ENCODE measurements around the gene AXIN1.

AXIN1 gene, protein sequence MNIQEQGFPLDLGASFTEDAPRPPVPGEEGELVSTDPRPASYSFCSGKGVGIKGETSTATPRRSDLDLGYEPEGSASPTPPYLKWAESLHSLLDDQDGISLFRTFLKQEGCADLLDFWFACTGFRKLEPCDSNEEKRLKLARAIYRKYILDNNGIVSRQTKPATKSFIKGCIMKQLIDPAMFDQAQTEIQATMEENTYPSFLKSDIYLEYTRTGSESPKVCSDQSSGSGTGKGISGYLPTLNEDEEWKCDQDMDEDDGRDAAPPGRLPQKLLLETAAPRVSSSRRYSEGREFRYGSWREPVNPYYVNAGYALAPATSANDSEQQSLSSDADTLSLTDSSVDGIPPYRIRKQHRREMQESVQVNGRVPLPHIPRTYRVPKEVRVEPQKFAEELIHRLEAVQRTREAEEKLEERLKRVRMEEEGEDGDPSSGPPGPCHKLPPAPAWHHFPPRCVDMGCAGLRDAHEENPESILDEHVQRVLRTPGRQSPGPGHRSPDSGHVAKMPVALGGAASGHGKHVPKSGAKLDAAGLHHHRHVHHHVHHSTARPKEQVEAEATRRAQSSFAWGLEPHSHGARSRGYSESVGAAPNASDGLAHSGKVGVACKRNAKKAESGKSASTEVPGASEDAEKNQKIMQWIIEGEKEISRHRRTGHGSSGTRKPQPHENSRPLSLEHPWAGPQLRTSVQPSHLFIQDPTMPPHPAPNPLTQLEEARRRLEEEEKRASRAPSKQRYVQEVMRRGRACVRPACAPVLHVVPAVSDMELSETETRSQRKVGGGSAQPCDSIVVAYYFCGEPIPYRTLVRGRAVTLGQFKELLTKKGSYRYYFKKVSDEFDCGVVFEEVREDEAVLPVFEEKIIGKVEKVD

DNA sequence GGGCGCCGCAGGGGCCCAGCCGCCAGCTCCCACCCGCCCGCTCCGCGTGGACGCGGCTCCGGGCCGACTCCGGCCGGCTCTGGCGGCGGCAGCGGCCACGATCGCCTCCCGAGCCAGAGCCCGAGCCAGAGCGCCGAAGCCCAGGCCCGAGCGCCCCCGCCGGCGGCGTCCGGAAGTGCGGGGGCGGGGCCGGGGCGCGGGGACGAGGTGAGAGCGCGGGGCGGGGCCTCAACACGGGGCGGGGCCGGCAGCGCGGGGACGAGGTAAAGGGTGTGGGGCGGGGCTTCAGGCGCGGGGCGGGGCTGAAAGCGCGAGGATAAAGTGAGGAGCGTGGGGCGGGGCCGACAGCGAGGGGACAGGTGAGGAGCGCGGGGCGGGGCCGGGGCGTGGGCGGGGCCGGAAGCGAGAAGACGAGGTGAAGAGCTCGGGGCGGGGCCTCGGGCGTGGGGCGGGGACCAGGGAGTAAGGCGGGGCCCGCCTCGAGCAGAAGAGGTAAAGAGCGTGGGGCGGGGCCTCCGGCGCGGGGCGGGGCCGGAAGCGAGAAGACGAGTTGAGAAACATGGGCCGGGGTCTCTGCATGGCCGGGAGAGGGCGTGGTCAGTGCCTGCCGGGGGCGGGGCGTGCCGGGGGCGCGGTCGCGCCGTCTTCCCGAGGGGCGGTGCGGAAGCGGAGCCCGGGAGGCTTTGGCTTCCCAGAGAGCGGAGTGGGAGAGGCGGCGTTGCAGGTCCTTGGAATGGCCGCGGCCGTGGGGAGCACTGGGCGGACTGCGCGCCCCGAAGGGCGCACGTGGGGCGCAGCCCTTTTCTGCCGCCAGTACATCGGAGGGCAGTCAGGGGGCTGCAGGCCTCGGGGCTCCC, at the start of gene AXIN1:
TSS of gene AXIN1 (minus strand) at position 177 of the 857 bp plus-strand sequence. CDS start 5,698 bp downstream, outside the sequence.
- peak; percentile 98 for DNase-seq (ENCODE audit: low spot score)

GRCh38 chr16:401468-402348, 49.2 kb upstream of the AXIN1 start, which contains the start of gene DECR2:
Gene DECR2, plus strand, starts transcription at chr16:401885. Its CDS starts 79 bp downstream, at chr16:401964.
- DNase-seq (ENCODE audit: low spot score), result peak; percentile 91

DNA sequence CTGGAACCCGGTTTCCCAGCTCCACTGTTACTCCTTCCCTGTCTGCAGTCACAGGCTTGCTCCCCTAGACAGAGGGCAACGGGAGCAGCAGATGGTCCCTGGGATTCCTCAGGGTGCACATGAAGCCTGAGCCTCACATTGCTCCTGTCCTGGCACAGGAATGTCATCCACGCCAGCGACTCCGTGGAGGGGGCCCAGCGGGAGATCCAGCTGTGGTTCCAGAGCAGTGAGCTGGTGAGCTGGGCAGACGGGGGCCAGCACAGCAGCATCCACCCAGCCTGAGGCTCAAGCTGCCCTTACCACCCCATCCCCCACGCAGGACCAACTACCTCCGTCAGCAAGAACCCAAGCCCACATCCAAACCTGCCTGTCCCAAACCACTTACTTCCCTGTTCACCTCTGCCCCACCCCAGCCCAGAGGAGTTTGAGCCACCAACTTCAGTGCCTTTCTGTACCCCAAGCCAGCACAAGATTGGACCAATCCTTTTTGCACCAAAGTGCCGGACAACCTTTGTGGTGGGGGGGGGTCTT, 47.6 kb upstream of the AXIN1 start:
- DNase-seq (ENCODE audit: low spot score), result peak; percentile 38

GRCh38 chr16:399340-400019, 47.0 kb upstream of the AXIN1 start:
- peak; percentile 72 for DNase-seq (ENCODE audit: low spot score)

GRCh38 chr16:398561-399339, 46.2 kb upstream of the AXIN1 start:
- DNase-seq (ENCODE audit: low spot score), result no peak

DNA sequence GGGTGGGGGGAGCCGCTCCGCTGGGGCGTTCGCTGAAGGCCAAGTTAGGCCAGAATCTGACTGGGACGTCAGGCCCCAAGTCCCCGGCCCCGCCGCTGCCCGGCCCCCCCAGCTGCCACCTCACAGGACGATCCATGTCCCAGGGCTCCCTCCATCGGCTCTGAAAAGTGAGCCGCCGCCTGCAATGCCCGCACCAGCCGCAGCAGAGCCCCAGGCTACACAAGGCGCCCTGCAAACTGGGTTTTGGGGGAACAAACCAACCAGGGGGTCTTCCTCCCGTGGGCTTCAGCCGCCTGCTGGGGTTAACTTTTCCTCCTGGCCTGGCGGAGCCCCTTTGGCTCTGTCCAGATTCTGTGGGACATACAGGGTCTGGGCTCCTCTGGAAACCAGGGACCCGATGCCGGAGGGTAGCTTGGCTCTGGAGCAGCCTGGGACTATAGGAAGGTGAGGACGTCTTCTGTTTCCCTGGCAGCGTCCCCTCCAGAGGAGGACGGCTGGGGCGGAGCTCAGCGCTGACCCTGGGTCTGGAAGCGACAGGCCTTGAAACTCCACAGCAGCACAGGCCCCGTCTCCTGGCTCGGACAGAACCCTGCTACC, 45.3 kb upstream of the AXIN1 start:
- DNase-seq (ENCODE audit: low spot score), result peak; percentile 45

- DNase-seq (ENCODE audit: low spot score), result peak; percentile 24
Measured at GRCh38 chr16:397135-397661, 44.7 kb upstream of the AXIN1 start, which contains the start of gene NME4. Gene NME4, plus strand, starts transcription at chr16:397199. Its CDS starts 24 bp downstream, at chr16:397223.

DNA sequence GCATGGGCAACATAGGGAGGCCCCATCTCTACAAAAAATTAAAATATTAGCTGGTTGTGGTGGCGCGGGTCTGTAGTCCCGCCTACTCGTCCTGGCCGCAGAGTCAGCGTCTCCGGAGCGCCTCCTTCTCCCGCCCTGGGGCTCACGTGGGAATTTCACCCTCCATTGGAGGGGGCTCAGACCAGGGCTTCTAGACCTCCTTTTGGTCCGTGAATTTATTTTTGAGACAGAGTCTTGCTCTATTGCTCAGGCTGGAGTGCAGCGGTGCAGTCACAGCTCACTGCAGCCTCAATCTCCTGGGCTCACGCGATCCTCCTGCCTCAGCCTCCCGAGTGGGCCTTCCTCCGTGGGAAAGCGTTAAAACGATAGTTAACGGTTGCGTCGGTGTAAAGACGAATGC, 44.1 kb upstream of the AXIN1 start:
- DNase-seq (ENCODE audit: low spot score), result peak; percentile 22

DNA sequence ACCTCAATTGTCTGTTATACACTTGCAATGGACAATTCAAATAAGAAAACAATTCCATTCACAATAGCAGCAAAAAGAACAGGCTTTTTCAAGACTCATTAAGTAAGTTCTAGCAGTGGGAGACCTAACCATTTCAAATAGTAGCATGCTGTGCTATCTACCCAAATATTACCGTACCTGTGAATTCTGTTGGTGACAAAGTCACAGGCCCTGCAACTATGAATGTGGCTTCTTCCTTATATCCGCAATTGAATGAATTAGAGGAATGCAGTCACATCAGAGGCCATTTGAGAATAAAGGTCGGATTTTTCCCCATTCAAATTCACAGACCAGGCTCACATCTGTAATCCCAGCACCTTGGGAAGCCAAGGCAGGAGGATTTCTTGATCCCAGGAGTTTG, 43.7 kb upstream of the AXIN1 start:
- peak; percentile 12 for DNase-seq (ENCODE audit: low spot score)

DNA sequence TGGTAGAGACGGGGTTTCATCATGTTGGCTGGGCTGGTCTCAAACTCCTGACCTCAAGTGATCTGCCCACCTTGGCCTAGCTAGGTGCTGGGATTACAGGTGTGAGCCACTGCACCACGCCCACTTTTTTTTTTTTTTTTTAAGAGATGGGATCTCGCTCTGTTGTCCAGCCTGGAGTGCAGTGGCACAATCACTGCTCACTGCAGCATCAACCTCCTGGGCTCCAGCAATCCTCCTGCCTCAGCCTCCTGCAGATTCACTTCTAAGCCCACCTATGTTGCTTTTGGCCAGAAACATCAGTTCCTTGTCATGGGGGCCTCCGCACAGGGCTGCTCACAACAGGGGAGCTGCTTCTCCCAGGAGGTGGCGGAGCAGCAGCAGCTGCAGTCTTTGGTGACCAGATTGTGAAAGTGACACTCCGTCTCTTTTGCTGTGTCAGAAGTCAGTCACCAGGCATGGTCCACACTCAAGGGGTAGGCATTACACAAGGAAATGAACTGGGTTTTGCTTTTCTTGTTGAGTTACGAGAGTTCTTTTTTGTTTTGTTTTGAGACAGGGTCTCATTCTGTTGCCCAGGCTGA, 40.0 kb upstream of the AXIN1 start:
- DNase-seq (ENCODE audit: low spot score), result no peak

GRCh38 chr16:391885-392335, 39.4 kb upstream of the AXIN1 start:
- peak; percentile 72 for DNase-seq (ENCODE audit: low spot score)

DNA sequence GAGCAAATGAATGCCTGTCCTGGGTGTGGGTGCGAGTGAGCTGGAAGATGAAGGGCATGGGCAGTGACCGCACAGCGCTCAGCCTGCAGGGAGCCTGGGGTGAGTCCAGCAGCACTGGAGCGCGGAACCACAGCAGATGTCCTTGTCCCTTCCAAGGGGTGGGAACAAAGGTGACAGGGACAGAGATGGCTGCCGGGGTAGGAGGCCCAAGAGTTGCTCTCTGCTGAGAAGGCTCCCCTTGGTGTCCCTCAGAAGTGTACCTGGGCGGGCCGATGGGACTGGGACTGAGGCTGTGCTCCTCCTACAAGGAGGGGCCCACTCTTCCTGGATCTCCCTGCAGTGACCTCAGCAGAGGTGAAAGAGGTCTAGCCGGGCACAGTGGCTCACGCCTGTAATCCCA, 36.8 kb upstream of the AXIN1 start:
- no peak for DNase-seq (ENCODE audit: low spot score)

- peak; percentile 32 for DNase-seq (ENCODE audit: low spot score)
Measured at GRCh38 chr16:387761-388666, 35.5 kb upstream of the AXIN1 start.

- no peak for DNase-seq (ENCODE audit: low spot score)
Measured at GRCh38 chr16:386641-387156, 34.2 kb upstream of the AXIN1 start.

DNA sequence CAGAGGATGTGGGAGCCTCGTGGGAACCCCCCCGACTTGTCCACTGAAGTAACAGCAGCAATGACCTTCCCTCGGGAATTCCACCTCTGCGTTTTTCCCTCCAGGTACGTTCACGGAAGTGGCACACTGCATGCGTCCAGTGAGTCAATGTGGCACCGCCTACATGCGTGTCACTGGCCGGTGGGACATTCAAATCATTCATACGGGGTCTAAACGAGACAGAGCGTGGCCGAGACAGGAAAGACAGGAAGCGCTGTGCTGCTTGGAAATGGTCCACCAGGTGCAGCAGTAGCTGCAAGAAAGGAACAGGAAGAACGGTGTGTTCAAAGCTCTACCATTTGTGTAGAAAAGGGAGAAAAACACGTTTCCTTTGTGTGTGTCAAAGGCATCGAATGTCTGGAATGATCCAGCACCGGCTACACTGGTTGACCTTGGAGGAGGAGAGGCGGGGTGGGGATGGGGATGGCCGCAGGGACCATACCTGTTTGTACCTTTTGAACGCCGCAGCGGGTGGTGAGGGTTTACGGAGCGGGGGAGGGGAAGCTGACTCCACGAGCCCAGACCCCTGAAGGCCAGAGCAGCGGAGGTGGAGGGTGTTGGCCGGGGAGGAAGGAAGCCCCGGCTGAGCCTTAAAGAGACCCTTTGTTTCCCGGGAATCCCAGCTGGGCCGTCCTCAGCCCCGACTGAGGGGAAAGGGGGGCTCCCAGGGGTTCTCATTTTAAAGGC, 31.0 kb upstream of the AXIN1 start:
- DNase-seq (ENCODE audit: low spot score), result no peak

Data from hematopoietic multipotent progenitor cell treated with erythropoietin and hydrocortisone succinate and interleukin-3 and kit ligand, for 17 days (in vitro differentiated cells).